Loucy (cell line): ENCODE measurements around the gene AHDC1.
A peak's percentile ranks its signal among the peaks of the same experiment; 100 is the strongest.

Experiments
- H2AFZ ChIP-seq: fragments of 200-600 bp; sonication (generic); 2 replicates; pipeline ENCODE4 v1.6.0; 2016; ENCODE audit warnings: antibody characterized with exemption, mild to moderate bottlenecking, low read length, moderate library complexity
- H3F3A ChIP-seq: fragments of 200-600 bp; 2 replicates; pipeline ENCODE4 v1.6.0; 2016; ENCODE audit warnings: antibody characterized with exemption, low read depth, mild to moderate bottlenecking
- H3K27me3 ChIP-seq: fragments of 200-600 bp; sonication (generic); 2 replicates; pipeline ENCODE4 v1.6.1; 2014; ENCODE audit warnings: low read length, mild to moderate bottlenecking; ENCODE audit not compliant: insufficient read depth, poor library complexity, severe bottlenecking
- H3K36me3 ChIP-seq: fragments of 200-600 bp; sonication (generic); 2 replicates; pipeline ENCODE4 v1.6.1; 2016; ENCODE audit warnings: low read length; ENCODE audit not compliant: insufficient read depth
- H3K4me1 ChIP-seq: fragments of 200-600 bp; sonication (generic); 2 replicates; pipeline ENCODE4 v1.5.1; 2014; ENCODE audit warnings: low read length, mild to moderate bottlenecking; ENCODE audit not compliant: insufficient read depth, poor library complexity, severe bottlenecking
- H3K4me2 ChIP-seq: fragments of 200-600 bp; sonication (generic); 2 replicates; pipeline ENCODE4 v1.6.0; 2014; ENCODE audit warnings: antibody characterized with exemption, low read length, low read depth, mild to moderate bottlenecking; ENCODE audit not compliant: poor library complexity, severe bottlenecking
- H3K4me3 ChIP-seq: fragments of 200-600 bp; sonication (generic); 2 replicates; pipeline ENCODE4 v1.5.1; 2014; ENCODE audit warnings: low read length, mild to moderate bottlenecking, mixed read lengths; ENCODE audit not compliant: poor library complexity, severe bottlenecking
- H3K79me2 ChIP-seq: fragments of 200-600 bp; sonication (generic); 2 replicates; pipeline ENCODE4 v1.6.1; 2014; ENCODE audit warnings: low read length; ENCODE audit not compliant: insufficient read depth
- H3K9ac ChIP-seq: fragments of 200-600 bp; sonication (generic); 2 replicates; pipeline ENCODE4 v1.6.0; 2014; ENCODE audit warnings: mild to moderate bottlenecking, low read depth, low read length, moderate library complexity; ENCODE audit not compliant: poor library complexity, severe bottlenecking
- H3K9me2 ChIP-seq: fragments of 200-600 bp; sonication (generic); replicated peaks from 2 replicates; pipeline ENCODE4 v1.6.1; 2016; ENCODE audit warnings: low read depth, low read length, mixed read lengths
- H3K9me3 ChIP-seq: fragments of 200-600 bp; sonication (generic); 2 replicates; pipeline ENCODE4 v1.6.1; 2014; ENCODE audit warnings: mild to moderate bottlenecking, antibody characterized with exemption, low read length, low read depth; ENCODE audit not compliant: insufficient read depth
- H4K20me1 ChIP-seq: fragments of 200-600 bp; sonication (generic); 2 replicates; pipeline ENCODE4 v1.6.0; 2014; ENCODE audit warnings: antibody characterized with exemption, low read length, mild to moderate bottlenecking; ENCODE audit not compliant: insufficient read depth, poor library complexity, severe bottlenecking
- CTCF ChIP-seq: fragments of 200-600 bp; sonication (generic); conservative IDR thresholded peaks from 2 replicates; pipeline ENCODE4 v1.5.1; 2014; ENCODE audit warnings: mild to moderate bottlenecking, antibody characterized with exemption, low read length
- EZH2phosphoT487 ChIP-seq: fragments of 200-600 bp; IDR thresholded peaks from 2 replicates; pipeline ENCODE4 v1.6.1; 2018; ENCODE audit warnings: antibody characterized with exemption, mild to moderate bottlenecking, moderate library complexity, borderline replicate concordance

AHDC1 gene

GRCh38 chr1:27535386-27535785, 68.6 kb downstream of the AHDC1 start:
- Histone ChIP-seq H3K4me1 (peaks cover 21% of the 10 kb centered on the region), H4K20me1 (no peaks in the 10 kb centered on the region), H3K9me2 (no peaks in the 10 kb centered on the region), H3K27me3 (no peaks in the 10 kb centered on the region), H3K4me3 (no peak overlapping the region), H3K36me3 (peaks cover 40% of the 10 kb centered on the region; the same call in 1 of the 2 replicates), H3K4me2 (no peak overlapping the region), H3K9ac (no peak overlapping the region), H3K79me2 (peaks cover 6% of the 10 kb centered on the region; the same call in 1 of the 2 replicates), H2AFZ (no peak overlapping the region), H3K9me3 (no peaks in the 10 kb centered on the region), H3F3A (no peaks in the 10 kb centered on the region)
- TF ChIP-seq CTCF (no peak), EZH2phosphoT487 (no peak)

GRCh38 chr1:27531959-27532685, 71.8 kb downstream of the AHDC1 start:
- Histone ChIP-seq H3K4me2 (peak overlapping the region; percentile 43), H3F3A (no peaks in the 10 kb centered on the region), H3K4me3 (no peak overlapping the region), H3K9ac (peak overlapping the region; percentile 59), H3K9me3 (no peaks in the 10 kb centered on the region), H2AFZ (no peak overlapping the region), H4K20me1 (no peaks in the 10 kb centered on the region), H3K9me2 (no peaks in the 10 kb centered on the region), H3K36me3 (peaks cover 26% of the 10 kb centered on the region; the same call in 1 of the 2 replicates), H3K4me1 (peaks cover 21% of the 10 kb centered on the region), H3K79me2 (no peaks in the 10 kb centered on the region), H3K27me3 (no peaks in the 10 kb centered on the region)
- TF ChIP-seq CTCF (no peak), EZH2phosphoT487 (no peak)

GRCh38 chr1:27530192-27530591, 73.8 kb downstream of the AHDC1 start:
- Histone ChIP-seq H3K9me3 (no peaks in the 10 kb centered on the region), H3F3A (no peaks in the 10 kb centered on the region), H3K4me2 (no peak overlapping the region), H3K9ac (no peak overlapping the region), H3K4me3 (no peak overlapping the region), H3K9me2 (no peaks in the 10 kb centered on the region), H3K79me2 (peaks cover 5% of the 10 kb centered on the region; the same call in 1 of the 2 replicates), H4K20me1 (no peaks in the 10 kb centered on the region), H2AFZ (no peak overlapping the region), H3K36me3 (peaks cover 16% of the 10 kb centered on the region; the same call in 1 of the 2 replicates), H3K4me1 (peaks cover 39% of the 10 kb centered on the region), H3K27me3 (no peaks in the 10 kb centered on the region)
- TF ChIP-seq EZH2phosphoT487 = no peak

GRCh38 chr1:27529704-27530018, 74.3 kb downstream of the AHDC1 start:
- Histone ChIP-seq H3K9me2 (no peaks in the 10 kb centered on the region), H3K79me2 (peaks cover 5% of the 10 kb centered on the region; the same call in 1 of the 2 replicates), H3K4me3 (no peak overlapping the region), H2AFZ (no peak overlapping the region), H3F3A (no peaks in the 10 kb centered on the region), H3K9ac (no peak overlapping the region), H4K20me1 (no peaks in the 10 kb centered on the region), H3K36me3 (peaks cover 11% of the 10 kb centered on the region; the same call in 1 of the 2 replicates), H3K9me3 (no peaks in the 10 kb centered on the region), H3K4me1 (peaks cover 45% of the 10 kb centered on the region), H3K4me2 (no peak overlapping the region), H3K27me3 (no peaks in the 10 kb centered on the region)
- no peak for TF ChIP-seq CTCF
- TF ChIP-seq EZH2phosphoT487 = no peak
